HepG2 (cell line): ENCODE results near the gene PCYT2. TPM values are rescaled to one million over a fixed set of nuclear protein-coding genes. Genes with fewer than 3 reads are reported as not detected.

Source experiments
- ATF3 ChIP-seq: sonication (generic); formaldehyde crosslinking; IDR thresholded peaks from 2 replicates; pipeline ENCODE4 v1.4.0; 2020; ENCODE audit warnings: missing genetic modification reagents
- FOXA3 ChIP-seq: IDR thresholded peaks from 2 replicates; pipeline ENCODE4 v1.6.1; 2016; ENCODE audit warnings: missing genetic modification reagents, missing compliant biosample characterization
- GATAD2A ChIP-seq: IDR thresholded peaks from 2 replicates; pipeline ENCODE4 v1.6.1; 2016
- MAFF ChIP-seq: IDR thresholded peaks from 2 replicates; pipeline ENCODE4 v1.6.1; 2011; ENCODE audit warnings: low read depth, low read length, improper control_type of control experiment
- MIXL1 ChIP-seq: IDR thresholded peaks from 2 replicates; pipeline ENCODE4 v1.6.1; 2016
- NAIF1 ChIP-seq: sonication (generic); formaldehyde crosslinking; IDR thresholded peaks from 2 replicates; pipeline ENCODE4 v1.5.0; 2020; ENCODE audit warnings: mild to moderate bottlenecking, missing genetic modification reagents, borderline replicate concordance
- NBN ChIP-seq: fragments of 450-650 bp; conservative IDR thresholded peaks from 2 replicates; pipeline ENCODE4 v1.6.1; 2017
- NFYC ChIP-seq: IDR thresholded peaks from 2 replicates; pipeline ENCODE4 v1.6.1; 2016; ENCODE audit warnings: missing genetic modification reagents, missing compliant biosample characterization
- NPAS2 ChIP-seq: sonication (generic); formaldehyde crosslinking; IDR thresholded peaks from 2 replicates; pipeline ENCODE4 v1.8.0; 2022; ENCODE audit warnings: mild to moderate bottlenecking, missing genetic modification reagents, borderline replicate concordance
- PTBP1 ChIP-seq: fragments of 200-400 bp; formaldehyde crosslinking; IDR thresholded peaks from 2 replicates; pipeline ENCODE4 v1.6.1; 2018; ENCODE audit warnings: low read length, low read depth; ENCODE audit not compliant: poor library complexity, severe bottlenecking
- RAD21 ChIP-seq: fragments of 450-650 bp; formaldehyde crosslinking; IDR thresholded peaks from 2 replicates; pipeline ENCODE4 v1.5.0; 2020; ENCODE audit warnings: mild to moderate bottlenecking
- RAD51 ChIP-seq: fragments of 450-650 bp; IDR thresholded peaks from 2 replicates; pipeline ENCODE4 v1.6.1; 2016; ENCODE audit warnings: borderline replicate concordance
- RERE ChIP-seq: IDR thresholded peaks from 2 replicates; pipeline ENCODE4 v1.6.1; 2016; ENCODE audit warnings: low read depth, missing genetic modification reagents, missing compliant biosample characterization
- SMARCE1 ChIP-seq: fragments of 450-650 bp; IDR thresholded peaks from 2 replicates; pipeline ENCODE4 v1.6.1; 2017; ENCODE audit warnings: borderline replicate concordance
- TARDBP ChIP-seq: sonication (generic); formaldehyde crosslinking; IDR thresholded peaks from 2 replicates; pipeline ENCODE4 v1.8.0; 2022; ENCODE audit warnings: mild to moderate bottlenecking, missing genetic modification reagents
- TFE3 ChIP-seq: IDR thresholded peaks from 2 replicates; pipeline ENCODE4 v1.6.1; 2016
- ZBTB7A ChIP-seq: sonication (generic); formaldehyde crosslinking; IDR thresholded peaks from 2 replicates; pipeline ENCODE4 v1.8.0; 2022; ENCODE audit warnings: mild to moderate bottlenecking, missing genetic modification reagents
- ZMYM4 ChIP-seq: sonication (generic); formaldehyde crosslinking; IDR thresholded peaks from 2 replicates; pipeline ENCODE4 v1.8.1; 2023; ENCODE audit warnings: mild to moderate bottlenecking, missing genetic modification reagents
- ZNF33A ChIP-seq: sonication (generic); formaldehyde crosslinking; IDR thresholded peaks from 2 replicates; pipeline ENCODE4 v1.5.1; 2020; ENCODE audit warnings: missing genetic modification reagents, mild to moderate bottlenecking, moderate library complexity, borderline replicate concordance
- ZNF615 ChIP-seq: sonication (generic); formaldehyde crosslinking; IDR thresholded peaks from 2 replicates; pipeline ENCODE4 v1.5.0; 2020; ENCODE audit warnings: mild to moderate bottlenecking, missing genetic modification reagents, borderline replicate concordance
- ZNF713 ChIP-seq: sonication (generic); formaldehyde crosslinking; IDR thresholded peaks from 2 replicates; pipeline ENCODE4 v1.4.0; 2020; ENCODE audit warnings: mild to moderate bottlenecking, missing genetic modification reagents
- ZNF777 ChIP-seq: sonication (generic); formaldehyde crosslinking; IDR thresholded peaks from 2 replicates; pipeline ENCODE4 v1.4.0; 2020; ENCODE audit warnings: missing genetic modification reagents
- polyA plus RNA-seq, 8 experiments: library from polyadenylated mRNA; depleted of rRNA in 3 of 8; stranded (reverse) in 7 of 8; unstranded in 1 of 8; fragments of >200 nt; fragmentation: Illumina TruSeq in 4 of 8; extraction: Trizol in 4 of 8; gene quantifications; 2 replicates each; pipeline versions ENCODE4 v1.2.1 to v1.2.3, GENCODE V29; 2011 to 2016; ENCODE audit warnings: low read depth in 4 of 8, missing spikeins in 1 of 8, mixed read lengths in 1 of 8; ENCODE audit not compliant: insufficient read depth in 1 of 8
- total RNA-seq, 5 experiments: library from RNA; depleted of rRNA; stranded (reverse); fragments of >200 nt; fragmentation: Illumina TruSeq; extraction: Trizol; gene quantifications; 2 replicates each; pipeline ENCODE4 v1.2.3, GENCODE V29; 2016; ENCODE audit warnings: low read depth in 1 of 5

Gene PCYT2
- total and polyA plus RNA-seq, 2 of the 13 experiments (the other 11 are each of a cell fraction or from before 2014, with no cell fraction given), result 147 to 297 TPM

GRCh38 chr17:81867170-81867990 is 43.8 kb downstream of the PCYT2 start (continued):
- TF ChIP-seq NPAS2 (CRISPR knock-in tag), result no peak
- TF ChIP-seq ATF3 (CRISPR knock-in tag), result no peak
- TF ChIP-seq RERE (CRISPR knock-in tag), result 0 out of 2 replicates have a peak, but pooled peaks have one; percentile 57
- peak; percentile 61 for TF ChIP-seq PTBP1
- peak; percentile 36; the same call in 1 of the 2 replicates for TF ChIP-seq ZNF777 (CRISPR knock-in tag)
- TF ChIP-seq RAD21 (CRISPR knock-in tag), result peak; percentile 15; the same call in 1 of the 2 replicates
- no peak for TF ChIP-seq SMARCE1
- TF ChIP-seq FOXA3 (CRISPR knock-in tag), result no peak; the same call in 1 of the 2 replicates
- TF ChIP-seq ZNF713 (CRISPR knock-in tag), result 0 out of 2 replicates have a peak, but pooled peaks have one; percentile 71
- no peak for TF ChIP-seq MAFF
- no peak for TF ChIP-seq RAD51
- 0 out of 2 replicates have a peak, but pooled peaks have one; percentile 8 for TF ChIP-seq ZNF33A
- TF ChIP-seq NBN, result no peak
- TF ChIP-seq TARDBP (CRISPR knock-in tag), result peak; percentile 68
- no peak for TF ChIP-seq ZNF615 (CRISPR knock-in tag)
- no peak for TF ChIP-seq NAIF1
- 0 out of 2 replicates have a peak, but pooled peaks have one; percentile 35 for TF ChIP-seq ZBTB7A
- TF ChIP-seq GATAD2A, result no peak
- TF ChIP-seq NFYC (CRISPR knock-in tag), result no peak; the same call in 1 of the 2 replicates
- TF ChIP-seq MIXL1 (CRISPR knock-in tag), result peak; percentile 9; the same call in 1 of the 2 replicates
- TF ChIP-seq TFE3 (CRISPR knock-in tag), result 0 out of 2 replicates have a peak, but pooled peaks have one; percentile 21
- peak; percentile 25; the same call in 1 of the 2 replicates for TF ChIP-seq ZMYM4 (CRISPR knock-in tag)
